GM12891 (cell line): ENCODE measurements around the gene NCAPD2.

Experiments used
- POLR2A ChIP-seq: IDR thresholded peaks from 2 replicates; pipeline ENCODE4 v1.6.1; 2011; ENCODE audit warnings: low read depth, low read length, control low read depth
- POLR2AphosphoS5 ChIP-seq: IDR thresholded peaks from 2 replicates; pipeline ENCODE4 v1.6.1; 2011; ENCODE audit warnings: low read depth, low read length, control low read depth
- POU2F2 ChIP-seq: IDR thresholded peaks from 2 replicates; pipeline ENCODE4 v1.6.1; 2011; ENCODE audit warnings: low read depth, mild to moderate bottlenecking, control low read depth, low read length, moderate library complexity

- TF ChIP-seq POLR2A: 0 out of 2 replicates have a peak, but pooled peaks have one; percentile 28
- no peak for TF ChIP-seq POLR2AphosphoS5
- no peak for TF ChIP-seq POU2F2
Measured at GRCh38 chr12:6450091-6450868, 43.6 kb upstream of the NCAPD2 start.
